Esophagus muscularis mucosa (tissue), 4 donors: ENCODE measurements around the gene MTA2.
A peak's percentile ranks its signal among the peaks of the same experiment; 100 is the strongest.

ENCODE experiments used
- CTCF ChIP-seq, 3 experiments: fragments of 200-600 bp in 2 of 3; fragments of 450-650 bp in 1 of 3; sonication (generic) in 2 of 3; IDR thresholded peaks; one replicate each; pipeline ENCODE4 v1.5.1; 2017 to 2019; ENCODE audit warnings: antibody characterized with exemption in 3 of 3, mild to moderate bottlenecking in 2 of 3, moderate library complexity in 1 of 3
- EP300 ChIP-seq: sonication (generic); formaldehyde crosslinking; IDR thresholded peaks from one replicate; pipeline ENCODE4 v1.6.1; 2017; ENCODE audit warnings: antibody characterized with exemption
- POLR2A ChIP-seq: fragments of 450-650 bp; IDR thresholded peaks from one replicate; pipeline ENCODE4 v1.6.1; 2017; ENCODE audit warnings: antibody characterized with exemption, moderate library complexity, mild to moderate bottlenecking, low read depth
- POLR2AphosphoS5 ChIP-seq, 2 donors: sonication (generic); formaldehyde crosslinking; IDR thresholded peaks; one replicate each; pipeline ENCODE4 v1.6.1; 2017; ENCODE audit warnings: antibody characterized with exemption in 2 of 2

- TF ChIP-seq CTCF (IDR thresholded peaks at IDR 0.05) (peak in 1 of 3 experiments; percentile 25), POLR2A (peak; percentile 49), POLR2AphosphoS5 (IDR thresholded peaks at IDR 0.05) (peak; percentile 94 to 97), EP300 (no peak)
These were observed 27.9 kb downstream of the MTA2 start, which contains the start of gene EEF1G for GRCh38 chr11:62573592-62574362.
